GM03348 (cell line): ENCODE data around the gene ALDH4A1.
"Not testable (repeated sequence)": the region's sequence is repeated elsewhere in the genome, so short reads cannot be mapped to it uniquely, and the experiment has no call there.

Experiments
- DNase-seq: peaks from one replicate; pipeline ENCODE4 v3.0.0; 2012; ENCODE audit warnings: low spot score

Gene ALDH4A1

DNA sequence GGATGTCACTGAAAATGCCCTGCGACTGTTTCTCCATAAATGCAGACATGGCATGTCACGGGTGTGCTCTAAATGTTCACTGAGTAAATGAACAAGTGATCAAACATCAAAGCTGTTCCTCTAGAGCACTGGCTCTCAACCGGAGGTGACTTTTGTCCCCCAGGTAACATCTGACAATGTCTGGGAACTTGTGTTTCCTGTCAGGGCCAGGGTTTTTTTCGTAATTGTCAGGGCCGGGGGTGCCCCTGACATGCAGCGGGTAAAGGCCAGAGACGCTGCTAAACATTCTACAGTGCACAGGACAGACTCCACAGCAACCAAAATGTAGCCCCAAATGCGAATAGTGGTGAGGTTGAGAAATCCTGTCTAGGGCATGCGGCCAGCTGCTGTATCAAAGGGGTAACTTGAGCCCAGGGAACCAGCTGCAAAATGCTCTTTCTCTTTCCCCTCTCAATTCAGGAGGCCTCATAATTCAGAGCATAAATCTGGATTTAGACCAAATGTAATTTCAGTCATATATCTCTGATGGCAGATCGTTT lies 2.0 kb downstream of the ALDH4A1 start:
- no peak for DNase-seq

DNA sequence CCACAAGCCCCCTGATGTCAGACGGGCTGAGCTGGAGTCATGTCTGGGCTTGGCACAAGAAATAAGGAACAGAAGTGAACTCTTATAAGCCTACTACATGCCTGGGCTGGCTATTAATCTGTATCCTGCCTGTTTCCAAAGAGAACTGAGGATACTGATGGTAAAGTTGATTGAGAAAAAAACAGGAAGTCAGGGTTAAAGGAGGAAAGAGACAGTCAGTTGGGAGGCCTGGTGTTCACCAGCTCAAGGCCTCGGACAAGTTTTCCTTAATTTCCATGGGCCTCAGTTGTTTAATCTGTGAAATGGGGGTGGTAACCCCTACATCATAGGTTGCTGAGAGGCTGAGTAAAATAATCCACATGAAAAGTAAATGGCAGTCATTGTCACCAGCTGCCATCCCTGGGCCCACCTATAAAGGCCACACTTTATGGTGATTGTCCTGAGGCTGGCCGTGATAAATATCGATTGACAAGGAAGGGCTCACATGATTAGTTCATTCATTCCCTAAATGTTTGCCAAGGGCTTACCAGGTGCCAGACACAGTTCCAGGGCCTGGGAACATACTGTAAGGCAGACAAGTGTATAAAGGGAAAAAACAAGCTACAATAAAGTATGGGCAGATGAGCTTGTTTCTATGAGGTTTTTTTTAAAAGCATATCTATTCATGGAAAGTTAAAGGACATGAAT lies 2.8 kb downstream of the ALDH4A1 start:
- no peak for DNase-seq

GRCh38 chr1:18898567-18898966 lies 3.8 kb downstream of the ALDH4A1 start:
- no peak for DNase-seq

GRCh38 chr1:18895317-18895716 lies 7.0 kb downstream of the ALDH4A1 start:
- DNase-seq: no peak

GRCh38 chr1:18893120-18893519 lies 9.2 kb downstream of the ALDH4A1 start:
- DNase-seq: no peak

GRCh38 chr1:18891858-18892257 lies 10.5 kb downstream of the ALDH4A1 start:
- not testable (repeated sequence) for DNase-seq

GRCh38 chr1:18891426-18891780 lies 11.0 kb downstream of the ALDH4A1 start:
- no peak for DNase-seq

GRCh38 chr1:18890706-18891425 lies 11.5 kb downstream of the ALDH4A1 start:
- peak; percentile 74 for DNase-seq

DNA sequence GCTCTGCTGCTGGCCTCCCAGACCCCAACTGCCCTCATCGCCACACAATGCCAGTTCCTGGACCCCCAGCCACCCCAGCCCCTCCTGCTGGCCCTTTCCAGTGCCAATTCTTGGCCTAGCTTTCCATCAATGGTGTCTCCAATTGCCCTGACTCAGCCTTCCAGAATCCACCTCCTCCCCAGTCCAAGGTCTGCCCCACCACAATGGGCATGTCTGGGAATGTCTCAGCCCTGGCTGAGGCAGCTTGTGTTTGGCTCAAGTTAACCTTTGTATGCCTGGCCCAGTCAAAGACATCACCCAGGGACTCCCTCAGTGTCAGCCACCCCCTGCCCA lies 16.4 kb downstream of the ALDH4A1 start:
- peak; percentile 83 for DNase-seq

DNA sequence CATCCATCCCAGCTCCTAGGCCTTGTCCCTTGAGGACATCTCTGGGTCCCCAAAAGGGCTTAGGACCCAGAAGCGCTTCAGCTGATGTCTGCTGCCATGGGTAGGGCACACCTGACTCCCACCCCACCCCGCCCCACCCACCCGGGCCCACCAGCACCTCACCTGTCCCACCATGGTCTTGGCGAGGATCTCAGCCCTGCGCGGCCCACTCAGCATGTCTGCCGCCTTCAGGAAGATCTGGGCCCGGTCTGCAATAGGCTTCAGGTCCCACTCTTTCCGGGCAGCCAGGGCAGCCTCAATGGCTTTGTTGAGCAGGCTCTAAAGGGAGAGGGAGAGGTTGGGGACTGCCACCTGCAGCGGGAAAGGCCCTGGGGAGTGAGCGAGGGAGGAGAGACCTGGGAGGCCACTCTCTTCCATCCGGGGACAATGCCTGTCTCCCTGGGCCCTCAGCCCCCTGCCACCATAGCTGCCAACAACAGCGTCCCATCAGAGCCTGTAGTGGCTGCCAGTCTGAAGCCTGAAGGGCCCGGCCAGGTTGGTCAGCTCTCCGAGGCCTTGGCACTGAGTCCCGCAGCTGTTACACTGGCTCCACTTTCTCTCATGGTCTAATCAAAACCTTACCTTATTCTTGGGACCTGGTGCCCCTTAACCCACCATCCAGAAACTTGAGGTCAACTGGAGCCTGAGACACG lies 16.9 kb downstream of the ALDH4A1 start:
- DNase-seq: no peak

DNA sequence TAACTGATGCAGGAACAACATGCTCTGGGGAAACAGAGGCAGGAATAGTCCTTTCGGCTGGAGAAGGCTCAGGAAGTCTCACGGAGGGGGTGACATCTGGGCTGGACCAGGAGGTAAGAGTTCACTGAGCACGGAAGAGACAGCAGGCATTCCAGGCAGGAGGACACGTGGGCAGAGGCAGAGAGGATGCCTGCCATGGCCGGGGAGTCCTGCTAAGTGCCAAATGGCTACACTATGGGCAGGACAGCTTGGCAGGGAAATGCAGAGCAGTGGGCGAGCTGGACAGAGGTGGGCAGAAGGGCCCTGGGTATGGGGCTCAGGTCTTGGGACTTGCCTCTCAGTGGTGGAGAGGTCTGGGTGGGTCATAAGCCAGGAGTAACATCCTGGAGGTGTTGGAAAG lies 17.6 kb downstream of the ALDH4A1 start:
- DNase-seq: no peak

- DNase-seq: no peak
Measured at GRCh38 chr1:18884419-18884717, 18.0 kb downstream of the ALDH4A1 start.

DNA sequence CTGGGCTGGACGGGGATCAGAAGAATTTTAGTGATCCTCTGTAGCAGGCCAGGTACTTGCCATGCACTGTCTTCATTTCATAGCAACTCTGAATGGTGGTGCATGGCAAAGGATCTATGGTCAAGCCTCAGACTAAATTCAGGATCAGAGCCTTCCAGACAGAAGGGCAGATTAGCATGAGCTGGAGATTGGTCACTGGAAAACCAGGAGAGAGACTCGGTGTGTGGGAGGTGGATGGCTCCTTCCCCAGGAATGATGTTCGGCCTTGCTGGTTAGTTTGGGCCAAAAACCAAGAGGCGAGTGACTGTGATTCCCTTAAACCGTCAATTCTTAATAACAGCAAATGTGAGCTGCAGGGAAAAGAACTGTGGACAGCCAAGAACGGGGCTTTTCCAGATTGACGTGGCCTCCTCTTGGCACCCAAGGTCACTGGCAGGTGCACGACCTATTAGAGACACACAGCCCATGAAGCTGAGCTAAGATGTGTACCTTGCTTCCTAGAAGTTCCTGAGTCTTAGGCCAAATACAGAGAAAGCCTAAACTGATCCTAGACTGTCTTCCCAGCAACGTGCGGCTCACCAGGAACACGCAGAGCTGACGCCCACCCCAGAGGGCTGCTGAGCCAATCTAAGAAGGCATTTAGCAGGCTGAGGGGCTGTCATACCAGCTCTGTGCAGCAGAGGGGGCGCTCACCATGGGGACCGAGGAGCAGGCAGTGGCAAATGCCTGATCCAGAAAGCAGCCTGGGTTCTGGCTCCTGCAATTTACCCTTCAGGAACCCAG lies 18.5 kb downstream of the ALDH4A1 start:
- peak; percentile 89 for DNase-seq

- no peak for DNase-seq
Measured at GRCh38 chr1:18883079-18883478, 19.3 kb downstream of the ALDH4A1 start.

DNA sequence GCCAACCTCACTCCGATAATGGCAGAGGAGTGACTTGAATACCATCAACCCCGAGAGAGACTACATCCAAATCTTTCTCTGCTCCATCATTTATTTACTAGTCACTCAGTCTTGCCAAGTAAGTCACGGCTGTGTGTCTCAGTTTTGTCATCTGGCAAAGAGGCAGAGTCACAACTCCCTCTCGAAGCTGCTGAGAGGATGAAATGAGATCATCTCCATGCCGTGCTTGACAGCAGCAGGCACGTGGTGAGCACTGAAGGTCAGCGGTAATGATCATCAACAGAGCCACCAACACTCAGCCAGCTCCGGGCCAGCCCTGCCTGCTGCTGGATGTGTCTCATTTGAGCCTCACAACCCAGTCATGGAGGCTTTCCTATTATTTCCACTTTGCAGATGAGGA lies 19.9 kb downstream of the ALDH4A1 start:
- peak; percentile 70 for DNase-seq

GRCh38 chr1:18881642-18882431 lies 20.5 kb downstream of the ALDH4A1 start:
- no peak for DNase-seq

DNA sequence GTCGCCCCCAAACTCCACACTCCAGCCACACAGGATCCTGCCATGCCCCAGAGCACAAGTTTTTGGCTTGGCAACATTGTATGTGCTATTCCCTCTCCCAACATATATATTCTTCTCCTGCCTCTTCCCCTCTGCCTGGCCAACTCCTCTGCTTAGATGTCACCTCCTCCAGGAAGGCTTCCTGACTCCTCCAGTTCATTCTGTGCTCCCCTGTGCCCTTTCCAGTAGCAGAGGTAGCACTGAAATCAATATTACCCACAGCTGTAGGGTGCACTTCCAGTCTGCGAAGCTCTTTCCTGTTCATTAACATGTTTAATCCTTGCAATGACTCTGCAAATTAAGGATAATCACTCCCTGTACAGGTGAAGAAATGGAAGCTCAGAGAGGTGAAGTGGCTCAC lies 21.2 kb downstream of the ALDH4A1 start:
- DNase-seq: no peak

GRCh38 chr1:18880585-18880984 lies 21.8 kb downstream of the ALDH4A1 start:
- no peak for DNase-seq

DNA sequence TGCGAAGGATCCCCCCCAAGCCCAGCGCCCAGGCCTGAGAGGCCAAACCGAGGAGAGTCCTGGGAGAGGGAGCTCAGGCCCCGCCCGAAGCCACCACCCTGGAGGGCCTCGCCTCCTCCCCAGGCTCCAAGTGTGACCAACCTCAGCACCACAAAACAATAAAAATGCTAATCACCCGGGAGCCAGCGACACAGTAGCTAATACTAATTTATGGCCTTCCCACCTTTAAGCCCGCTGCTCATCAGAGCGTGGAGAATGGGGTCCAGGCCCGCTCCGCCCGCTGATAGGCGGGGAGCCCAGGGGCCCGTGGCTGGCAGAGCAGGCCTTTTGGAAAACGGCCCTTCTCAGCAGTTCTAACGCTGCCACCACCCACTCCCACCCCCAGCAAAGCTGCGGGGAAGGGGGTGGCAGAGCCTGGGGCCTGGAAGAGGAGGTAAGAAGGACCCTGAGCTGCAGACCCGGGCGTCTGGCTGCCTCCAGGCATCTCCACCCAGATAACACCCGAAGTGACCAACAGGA lies 22.5 kb downstream of the ALDH4A1 start:
- DNase-seq: no peak

- DNase-seq: no peak
Measured at GRCh38 chr1:18879215-18879790, 23.1 kb downstream of the ALDH4A1 start.

GRCh38 chr1:18878538-18879214 lies 23.7 kb downstream of the ALDH4A1 start:
- DNase-seq: no peak
